Liver (tissue), 9 donors: ENCODE data around the gene SLC13A2. TPM values are rescaled to one million over a fixed set of nuclear protein-coding genes. Genes with fewer than 3 reads are reported as not detected.
"Not testable (repeated sequence)": the region's sequence is repeated elsewhere in the genome, so short reads cannot be mapped to it uniquely, and the experiment has no call there.

Experiments used
- DNase-seq: peaks from one replicate; pipeline ENCODE4 v3.0.0-alpha.2; 2017; ENCODE audit warnings: low spot score
- H3K27ac ChIP-seq, 2 donors: one replicate each; pipeline ENCODE4 v1.7.0; 2013; ENCODE audit warnings: inconsistent platforms in 2 of 2, low read length in 2 of 2, control low read depth in 1 of 2, low read depth in 1 of 2, mild to moderate bottlenecking in 1 of 2
- H3K27me3 ChIP-seq, 4 donors: one replicate each; pipeline versions ENCODE4 v1.6.1 to v1.7.0; 2013; ENCODE audit warnings: low read length in 3 of 4, inconsistent platforms in 1 of 4, mild to moderate bottlenecking in 1 of 4, moderate library complexity in 1 of 4; ENCODE audit not compliant: control insufficient read depth in 4 of 4, insufficient read depth in 4 of 4
- H3K36me3 ChIP-seq, 4 donors: one replicate each; pipeline versions ENCODE4 v1.6.1 to v1.7.0; 2013; ENCODE audit warnings: low read length in 3 of 4, mild to moderate bottlenecking in 3 of 4, low read depth in 1 of 4, moderate library complexity in 1 of 4; ENCODE audit not compliant: control insufficient read depth in 4 of 4, insufficient read depth in 3 of 4
- H3K4me1 ChIP-seq, 4 donors: one replicate each; pipeline versions ENCODE4 v1.6.1 to v1.7.0; 2013; ENCODE audit warnings: low read length in 3 of 4, mild to moderate bottlenecking in 3 of 4, moderate library complexity in 1 of 4; ENCODE audit not compliant: control insufficient read depth in 4 of 4, insufficient read depth in 4 of 4
- H3K4me3 ChIP-seq, 3 donors: one replicate each; pipeline versions ENCODE4 v1.6.1 to v1.7.0; 2013; ENCODE audit warnings: low read length in 3 of 3, control low read depth in 1 of 3, low read depth in 1 of 3, mild to moderate bottlenecking in 1 of 3
- H3K9ac ChIP-seq, 2 donors: one replicate each; pipeline ENCODE4 v1.7.0; 2013; ENCODE audit warnings: low read length in 2 of 2, mild to moderate bottlenecking in 2 of 2, moderate library complexity in 2 of 2, control low read depth in 1 of 2, low read depth in 1 of 2
- H3K9me3 ChIP-seq, 4 donors: one replicate each; pipeline versions ENCODE4 v1.6.1 to v1.7.0; 2013; ENCODE audit warnings: low read length in 3 of 4; ENCODE audit not compliant: control insufficient read depth in 4 of 4
- EGR1 ChIP-seq, 2 donors: IDR thresholded peaks; 2 replicates each; pipeline ENCODE4 v1.6.1; 2016 to 2018; ENCODE audit warnings: antibody characterized with exemption in 2 of 2, low read depth in 2 of 2
- FOXA1 ChIP-seq: IDR thresholded peaks from 2 replicates; pipeline ENCODE4 v1.6.1; 2016; ENCODE audit warnings: antibody characterized with exemption
- FOXA2 ChIP-seq: IDR thresholded peaks from 2 replicates; pipeline ENCODE4 v1.6.1; 2016; ENCODE audit warnings: antibody characterized with exemption
- GABPA ChIP-seq, 2 donors: IDR thresholded peaks in 1 of 2; conservative IDR thresholded peaks in 1 of 2; 2 replicates each; pipeline ENCODE4 v1.6.1; 2016; ENCODE audit warnings: antibody characterized with exemption in 2 of 2, mild to moderate bottlenecking in 1 of 2, moderate library complexity in 1 of 2
- HNF4A ChIP-seq, 2 donors: conservative IDR thresholded peaks; 2 replicates each; pipeline ENCODE4 v1.6.1; 2016; ENCODE audit warnings: antibody characterized with exemption in 2 of 2, mild to moderate bottlenecking in 2 of 2
- HNF4G ChIP-seq: IDR thresholded peaks from 2 replicates; pipeline ENCODE4 v1.6.1; 2016; ENCODE audit warnings: antibody characterized with exemption
- RAD21 ChIP-seq, 2 donors: IDR thresholded peaks; 2 replicates each; pipeline ENCODE4 v1.6.1; 2016; ENCODE audit warnings: antibody characterized with exemption in 2 of 2, mild to moderate bottlenecking in 2 of 2
- SP1 ChIP-seq: IDR thresholded peaks from 2 replicates; pipeline ENCODE4 v1.6.1; 2018; ENCODE audit warnings: antibody characterized with exemption, mild to moderate bottlenecking
- YY1 ChIP-seq: IDR thresholded peaks from 2 replicates; pipeline ENCODE4 v1.6.1; 2016; ENCODE audit warnings: antibody characterized with exemption, mild to moderate bottlenecking
- WGBS: extraction: QIAGEN DNeasy Blood & Tissue Kit; methylation state at CpG from one replicate; pipeline ENCODE4 v1.1.7; 2013; 5-methylcytosine and 5-hydroxymethylcytosine counted together
- polyA plus RNA-seq, 2 donors: library from polyadenylated mRNA; stranded (reverse) in 1 of 2; unstranded in 1 of 2; fragments of 200-250 nt in 1 of 2; fragments of >200 nt in 1 of 2; fragmentation: Nextera tagmentation in 1 of 2; extraction: Ambion mirVana in 1 of 2; gene quantifications; one replicate each; pipeline versions ENCODE4 v1.2.1 to v1.2.3, GENCODE V29; 2013 to 2015
- total RNA-seq, 2 donors: library from RNA; depleted of rRNA; stranded (reverse); fragments of >200 nt; gene quantifications; one replicate each; pipeline ENCODE4 v1.2.3, GENCODE V29; 2014
- TF ChIP-seq, protein P1 (sequence below): fragments of 150-350 bp; IDR thresholded peaks from 2 replicates; pipeline ENCODE4 v1.5.1; 2017; ENCODE audit warnings: improper control_type of control experiment, low read depth, low read length; ENCODE audit not compliant: missing input control
- TF ChIP-seq, protein P2 (sequence below): IDR thresholded peaks from 2 replicates; pipeline ENCODE4 v1.6.1; 2016; ENCODE audit warnings: antibody characterized with exemption
- donor health status: healthy.
- donor health status: healthy.
- donor health status: healthy.
- donor health status: healthy.
- donor health status: healthy.

The SLC13A2 gene
- total and polyA plus RNA-seq, 4 donors, result 0.10 to 0.52 (median 0.36) TPM

DNA sequence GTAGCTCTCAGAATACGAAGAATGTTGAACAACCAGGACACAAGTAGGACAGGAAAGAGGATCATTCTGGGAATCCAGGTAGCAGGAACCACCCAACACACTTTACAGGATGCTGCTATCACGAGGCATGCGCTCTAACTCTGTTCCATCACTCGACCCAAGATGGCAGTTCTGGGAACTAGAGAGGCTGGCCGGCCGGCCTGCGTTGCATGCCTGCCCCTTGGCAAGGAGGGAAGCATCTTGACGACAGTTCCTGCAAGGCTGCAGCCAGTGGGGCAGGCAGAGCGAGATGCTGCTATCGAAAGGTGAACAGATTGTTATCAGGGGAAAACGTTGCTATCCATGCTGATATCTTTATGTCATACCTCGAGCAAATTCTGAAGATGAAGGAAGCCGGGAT, 48.2 kb upstream of the SLC13A2 start (continued):
- no peak for TF ChIP-seq GABPA (IDR thresholded peaks at IDR 0.05 in 1 of 2, conservative IDR thresholded peaks at IDR 0.05 in 1 of 2)
- no peak for TF ChIP-seq EGR1 (IDR thresholded peaks at IDR 0.05; ENCODE audit: low read depth in 2 of 2)
- TF ChIP-seq SP1, result no peak
- TF ChIP-seq HNF4G, result no peak

DNA sequence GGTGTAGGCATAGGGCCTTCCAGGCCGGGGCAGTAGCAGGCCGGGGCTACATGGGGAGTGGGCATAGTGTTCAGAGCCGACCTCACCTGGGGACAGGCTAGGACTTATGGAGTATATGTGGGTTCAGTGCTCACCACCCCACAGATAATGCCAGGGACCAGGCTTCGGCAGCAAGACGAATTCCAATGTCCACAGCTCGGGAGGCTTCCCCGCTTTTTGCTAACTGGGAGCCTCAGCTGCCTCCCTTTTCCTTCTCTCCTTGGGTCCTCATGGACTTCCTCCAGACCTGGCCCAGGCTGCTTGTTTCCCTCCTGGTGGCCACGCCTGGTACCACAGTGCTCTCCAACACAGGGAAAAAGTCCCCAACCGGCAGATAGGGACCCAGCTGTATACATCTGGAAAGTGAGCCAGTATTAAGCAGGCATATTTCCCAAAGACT, 47.3 kb upstream of the SLC13A2 start:
- no peak overlapping the region for H3K9ac ChIP-seq
- H3K27me3 ChIP-seq, result no peaks in the 10 kb centered on the region
- H3K27ac ChIP-seq, result no peak overlapping the region
- no peak for DNase-seq
- no peaks in the 10 kb centered on the region for H3K36me3 ChIP-seq
- TF ChIP-seq, protein P1, sequence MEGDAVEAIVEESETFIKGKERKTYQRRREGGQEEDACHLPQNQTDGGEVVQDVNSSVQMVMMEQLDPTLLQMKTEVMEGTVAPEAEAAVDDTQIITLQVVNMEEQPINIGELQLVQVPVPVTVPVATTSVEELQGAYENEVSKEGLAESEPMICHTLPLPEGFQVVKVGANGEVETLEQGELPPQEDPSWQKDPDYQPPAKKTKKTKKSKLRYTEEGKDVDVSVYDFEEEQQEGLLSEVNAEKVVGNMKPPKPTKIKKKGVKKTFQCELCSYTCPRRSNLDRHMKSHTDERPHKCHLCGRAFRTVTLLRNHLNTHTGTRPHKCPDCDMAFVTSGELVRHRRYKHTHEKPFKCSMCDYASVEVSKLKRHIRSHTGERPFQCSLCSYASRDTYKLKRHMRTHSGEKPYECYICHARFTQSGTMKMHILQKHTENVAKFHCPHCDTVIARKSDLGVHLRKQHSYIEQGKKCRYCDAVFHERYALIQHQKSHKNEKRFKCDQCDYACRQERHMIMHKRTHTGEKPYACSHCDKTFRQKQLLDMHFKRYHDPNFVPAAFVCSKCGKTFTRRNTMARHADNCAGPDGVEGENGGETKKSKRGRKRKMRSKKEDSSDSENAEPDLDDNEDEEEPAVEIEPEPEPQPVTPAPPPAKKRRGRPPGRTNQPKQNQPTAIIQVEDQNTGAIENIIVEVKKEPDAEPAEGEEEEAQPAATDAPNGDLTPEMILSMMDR, result peak; percentile 25
- TF ChIP-seq FOXA1, result no peak
- TF ChIP-seq RAD21 (IDR thresholded peaks at IDR 0.05), result peak in 1 of 2 donors; percentile 30
- WGBS, result 92% methylated on average over 9 of the region's 9 CpGs
- H3K9me3 ChIP-seq, result no peaks in the 10 kb centered on the region
- no peak overlapping the region for H3K4me3 ChIP-seq
- H3K4me1 ChIP-seq, result peaks cover 0 to 8% (median 1%) of the 10 kb centered on the region in 4 donors

DNA sequence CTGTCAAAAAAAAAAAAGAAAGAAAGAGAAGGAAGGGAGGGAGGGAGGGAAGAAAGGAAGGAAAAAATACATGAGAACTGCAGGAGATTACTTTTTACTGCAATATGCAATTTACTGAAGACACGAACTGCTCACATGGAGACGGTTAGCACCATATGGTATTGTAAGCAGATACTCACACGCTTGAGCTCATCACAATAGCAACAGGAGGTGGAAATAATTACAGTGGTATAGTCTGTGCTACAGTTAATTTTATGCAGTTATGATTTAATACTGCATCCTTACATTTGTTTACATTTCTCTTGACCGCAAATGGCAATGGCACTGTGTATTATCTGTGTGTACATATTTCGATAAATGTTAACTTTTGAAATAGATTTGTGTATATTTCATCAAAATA, 46.1 kb upstream of the SLC13A2 start:
- H3K9ac ChIP-seq, result no peak overlapping the region
- peaks cover 0 to 8% (median 1%) of the 10 kb centered on the region in 4 donors for H3K4me1 ChIP-seq
- H3K4me3 ChIP-seq, result no peak overlapping the region
- no peaks in the 10 kb centered on the region for H3K27me3 ChIP-seq
- TF ChIP-seq SP1, result no peak
- TF ChIP-seq, protein P2, sequence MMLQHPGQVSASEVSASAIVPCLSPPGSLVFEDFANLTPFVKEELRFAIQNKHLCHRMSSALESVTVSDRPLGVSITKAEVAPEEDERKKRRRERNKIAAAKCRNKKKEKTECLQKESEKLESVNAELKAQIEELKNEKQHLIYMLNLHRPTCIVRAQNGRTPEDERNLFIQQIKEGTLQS, result no peak
- TF ChIP-seq YY1, result no peak
- no peak for TF ChIP-seq RAD21 (IDR thresholded peaks at IDR 0.05)
- TF ChIP-seq EGR1 (IDR thresholded peaks at IDR 0.05; ENCODE audit: low read depth in 2 of 2), result no peak
- TF ChIP-seq FOXA2, result no peak
- H3K9me3 ChIP-seq, result no peaks in the 10 kb centered on the region
- WGBS, result 86% methylated on average over 5 of the region's 5 CpGs
- no peak overlapping the region for H3K27ac ChIP-seq
- DNase-seq, result no peak
- H3K36me3 ChIP-seq, result no peaks in the 10 kb centered on the region

DNA sequence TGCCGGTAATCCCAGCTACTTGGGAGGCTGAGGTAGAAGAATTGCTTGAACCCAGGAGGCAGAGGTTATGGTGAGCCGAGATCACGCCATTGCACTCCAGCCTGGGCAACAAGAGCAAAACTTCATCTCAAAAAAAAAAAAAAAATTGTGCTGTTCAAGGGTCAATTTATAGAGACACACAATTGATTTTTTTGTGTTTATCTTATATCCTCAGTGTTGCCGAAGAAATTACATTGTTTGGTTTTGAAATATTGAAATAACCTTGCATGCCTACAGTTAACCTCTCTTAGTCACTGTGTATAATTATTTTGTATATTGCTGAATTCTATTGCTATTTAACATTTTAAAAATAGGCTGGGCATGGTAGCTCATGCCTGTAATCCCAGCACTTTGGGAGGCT, 45.5 kb upstream of the SLC13A2 start:
- not testable (repeated sequence) for H3K9ac ChIP-seq, H3K27ac ChIP-seq, DNase-seq, H3K9me3 ChIP-seq, H3K27me3 ChIP-seq, H3K4me1 ChIP-seq, H3K4me3 ChIP-seq, H3K36me3 ChIP-seq
- 41% methylated on average over 4 of the region's 4 CpGs for WGBS
- peak in 1 of 2 donors; percentile 39 for TF ChIP-seq HNF4A (conservative IDR thresholded peaks at IDR 0.05)
